Muscle of back (tissue), 11 donors: ENCODE results near the gene PLCB1. TPM values are rescaled to one million over a fixed set of nuclear protein-coding genes. Genes with fewer than 3 reads are reported as not detected.

ENCODE experiments used
- DNase-seq, 3 donors: peaks; one replicate each; pipeline versions ENCODE4 v3.0.0 to v3.0.0-alpha.2; 2013
- polyA plus RNA-seq, 10 donors: library from polyadenylated mRNA; unstranded; fragments of 120-200 nt; gene quantifications; one replicate each; pipeline ENCODE4 v1.2.1, GENCODE V29; 2013; ENCODE audit not compliant: insufficient read length in 10 of 10

The PLCB1 gene
- polyA plus RNA-seq, 10 donors: 7.8 to 16.3 (median 10.9) TPM

DNA sequence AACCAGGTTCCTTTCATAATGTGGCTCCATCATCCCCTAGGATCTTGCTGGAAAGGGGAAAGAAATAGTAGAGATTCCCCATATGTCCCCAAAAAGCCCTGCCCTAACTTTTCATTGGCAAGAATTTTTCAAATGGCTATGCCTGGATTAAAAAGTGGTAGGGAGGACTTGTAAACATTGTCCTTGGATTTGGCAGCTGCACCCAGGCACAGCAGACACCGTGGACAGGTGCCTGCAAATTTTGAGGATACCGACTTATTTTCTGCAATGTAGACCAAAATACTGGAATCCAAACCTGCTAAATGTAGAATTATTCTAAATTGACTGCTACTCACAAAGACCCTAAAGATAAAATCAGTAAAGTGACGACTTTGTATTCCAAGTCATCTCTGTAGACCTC is 733.6 kb downstream of the PLCB1 start:
- DNase-seq: no peak

DNA sequence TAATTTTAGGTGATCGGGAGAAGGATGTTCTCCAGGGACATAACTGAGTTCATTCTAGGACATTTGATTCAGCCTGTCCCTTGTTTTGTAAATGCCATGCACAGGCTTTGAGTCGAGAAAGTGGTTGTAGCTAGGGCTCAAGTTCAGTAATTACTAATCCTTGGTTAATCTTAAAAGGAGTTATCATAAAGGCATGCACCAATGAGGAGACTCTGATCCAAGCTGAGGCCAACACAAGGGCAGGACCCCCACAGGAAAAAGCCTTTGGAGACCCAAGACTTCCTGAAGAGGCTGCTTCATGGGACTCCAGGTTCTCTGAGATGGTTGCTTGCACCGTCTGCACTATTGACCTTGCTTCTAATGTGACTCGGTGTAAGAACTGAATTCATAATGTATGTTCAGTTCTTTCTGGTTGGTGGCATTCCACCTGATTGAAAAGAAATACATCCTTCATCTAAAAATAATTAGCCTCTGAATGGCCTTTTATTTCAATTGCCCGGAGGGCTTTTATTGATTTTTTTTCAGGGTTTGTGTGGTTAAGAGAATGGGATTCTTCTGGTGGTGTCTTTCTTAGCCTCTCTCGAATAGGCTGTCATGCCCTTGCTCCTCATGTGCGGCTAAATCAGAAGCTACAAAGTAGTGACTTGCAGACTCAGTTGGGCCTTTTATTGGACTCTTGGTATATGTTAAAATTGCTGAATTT is 735.1 kb downstream of the PLCB1 start:
- no peak for DNase-seq

- DNase-seq: no peak
These were observed 738.6 kb downstream of the PLCB1 start for GRCh38 chr20:8870652-8871051.

DNA sequence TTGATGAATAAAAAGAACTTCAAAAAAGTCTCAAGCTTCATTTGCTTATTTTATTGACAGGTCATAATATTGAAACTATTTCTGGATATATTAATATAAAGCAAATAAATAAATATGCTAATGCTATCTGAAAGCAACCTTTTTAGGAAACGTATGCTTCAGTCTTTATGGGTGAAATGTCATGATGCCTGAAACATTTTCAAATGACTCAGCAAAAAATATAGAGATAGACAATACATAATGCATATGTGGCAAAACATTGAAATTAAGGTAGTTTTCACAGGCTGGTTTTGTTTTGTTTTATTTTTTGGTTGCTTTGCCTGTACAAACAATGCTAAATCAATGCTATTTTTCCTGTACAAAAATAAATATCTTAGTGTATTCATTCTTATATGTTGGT is 742.4 kb downstream of the PLCB1 start:
- DNase-seq: no peak

DNA sequence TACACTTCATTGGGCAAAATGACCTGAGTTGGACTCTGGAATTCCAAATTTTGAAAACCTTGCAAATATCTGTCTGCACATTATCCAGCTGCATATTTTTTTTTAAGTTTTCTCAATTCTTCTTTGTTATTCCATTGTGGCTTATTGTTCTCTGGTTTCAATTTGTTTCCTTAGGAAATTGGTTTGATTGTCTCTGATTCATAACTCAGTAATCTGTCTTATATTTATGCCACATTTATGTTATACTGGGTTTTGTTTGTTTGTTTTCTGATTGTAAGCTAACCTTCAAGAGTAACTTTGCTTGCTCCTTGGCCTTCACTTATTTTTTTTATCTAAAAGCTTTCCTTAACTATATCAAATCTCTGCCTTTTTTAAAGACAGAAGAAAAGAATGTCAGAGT is 743.5 kb downstream of the PLCB1 start:
- no peak for DNase-seq

DNA sequence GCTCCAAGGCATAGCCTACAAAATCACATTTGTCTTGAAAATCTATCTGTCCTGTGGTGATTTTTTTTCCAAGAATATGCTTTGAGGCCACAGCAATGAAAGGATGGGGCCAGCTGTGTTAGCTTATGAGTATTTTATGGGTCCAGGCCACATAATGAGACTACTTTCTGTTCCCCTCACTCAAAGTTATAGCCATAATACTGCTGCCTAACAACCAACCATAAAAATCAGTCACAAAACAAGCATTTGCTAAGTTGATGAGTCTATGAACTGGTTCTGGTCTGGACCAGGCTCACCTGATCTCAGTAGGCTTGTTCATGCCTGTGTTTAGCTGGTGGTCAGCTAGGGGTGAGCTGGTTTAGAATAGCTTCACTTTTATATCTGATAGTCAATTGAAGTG is 744.3 kb downstream of the PLCB1 start:
- no peak for DNase-seq

DNA sequence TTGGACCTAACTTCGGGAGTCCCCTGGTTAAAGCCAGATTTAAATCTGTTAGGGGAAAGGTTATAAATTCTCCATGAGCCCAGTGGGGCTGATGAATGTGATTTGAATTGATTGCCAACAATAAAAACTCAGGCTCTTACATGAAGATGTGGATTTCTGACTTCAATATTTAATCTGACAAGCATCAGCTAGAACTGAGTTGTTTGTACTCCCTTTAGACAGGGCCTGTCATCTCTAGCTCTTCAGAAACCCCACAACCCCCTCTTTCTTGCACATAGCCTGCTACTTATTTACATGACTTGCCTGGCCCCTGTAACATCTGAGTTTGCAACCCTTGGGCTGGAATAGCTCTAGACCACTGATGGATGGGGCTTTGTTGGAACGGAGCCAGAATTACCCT is 745.2 kb downstream of the PLCB1 start:
- DNase-seq: no peak

DNA sequence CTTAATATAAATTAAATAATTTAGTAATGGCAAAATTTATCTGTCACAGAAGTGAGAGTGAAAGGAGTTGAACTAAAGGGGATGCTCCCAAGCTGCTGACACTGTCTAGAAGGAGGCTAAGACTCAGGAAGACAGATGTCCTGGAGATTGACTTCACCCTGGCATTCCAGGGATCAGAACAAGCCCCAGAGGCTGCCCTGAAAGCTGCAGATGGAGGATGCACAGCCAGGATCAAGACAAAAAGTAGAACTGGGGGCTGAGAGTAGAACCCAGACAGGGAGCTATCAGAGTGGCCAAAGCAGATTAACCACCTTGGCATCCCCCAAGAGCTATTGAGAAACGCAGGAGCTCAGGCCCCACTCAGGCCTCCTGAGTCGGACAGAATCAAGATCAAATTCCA is 747.6 kb downstream of the PLCB1 start:
- DNase-seq: no peak

DNA sequence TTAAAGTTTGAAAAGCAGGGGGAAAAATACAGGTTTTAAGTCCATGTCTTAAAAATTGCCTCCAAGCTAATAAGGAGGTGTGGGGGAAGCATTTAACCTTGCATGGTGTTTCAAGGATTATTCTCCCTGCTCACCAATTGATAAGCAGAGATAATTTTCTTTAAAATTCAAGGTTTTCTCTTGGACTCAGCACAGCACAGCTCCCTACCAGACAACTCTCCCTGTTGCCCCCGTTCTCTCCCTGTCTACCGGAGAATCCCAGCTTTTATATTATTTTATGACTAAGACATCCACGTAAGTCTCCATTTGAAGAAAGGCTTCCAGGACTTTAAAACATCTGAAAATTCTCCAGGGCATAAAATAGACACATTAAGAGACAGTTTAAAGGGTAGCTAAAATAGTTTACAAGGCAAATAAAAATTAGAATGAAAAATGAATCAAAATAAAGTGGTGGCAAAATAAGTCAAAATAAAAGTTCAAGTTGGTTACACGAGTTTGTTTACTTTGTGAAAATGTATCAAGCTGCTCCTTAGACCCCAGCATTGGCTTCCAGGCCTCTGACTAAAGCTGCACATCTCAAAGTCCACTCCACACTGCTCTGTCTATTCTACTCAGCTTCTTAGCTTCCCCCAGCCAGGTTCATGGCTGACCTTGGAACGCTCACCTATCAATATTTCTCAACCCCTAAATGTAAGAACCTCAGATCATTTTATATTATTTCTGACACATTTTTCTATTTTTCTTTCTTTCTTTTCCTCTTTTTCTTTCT is 748.2 kb downstream of the PLCB1 start:
- no peak for DNase-seq

DNA sequence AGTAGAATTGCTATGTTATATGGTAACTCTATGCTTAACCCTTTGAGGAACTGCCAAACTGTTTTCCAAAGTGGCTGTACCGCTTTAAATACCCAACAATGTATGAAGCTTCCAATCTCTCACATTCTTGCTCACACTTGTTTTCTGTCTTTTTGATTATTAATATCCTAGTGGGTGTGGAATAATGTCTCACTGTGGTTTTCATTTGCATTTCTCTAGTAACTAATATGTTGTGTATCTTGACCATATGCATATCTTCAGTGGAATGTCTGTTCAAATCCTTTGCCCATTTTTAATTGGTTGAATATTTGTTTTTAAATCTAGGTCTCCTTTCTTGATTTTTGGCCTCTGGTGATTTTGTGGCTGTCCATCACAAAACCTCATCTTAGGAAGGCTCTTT is 759.0 kb downstream of the PLCB1 start:
- DNase-seq: no peak

- no peak for DNase-seq
These were observed 763.4 kb downstream of the PLCB1 start for GRCh38 chr20:8895472-8895871.

- DNase-seq: no peak
These were observed 766.8 kb downstream of the PLCB1 start for GRCh38 chr20:8898823-8899222.

DNA sequence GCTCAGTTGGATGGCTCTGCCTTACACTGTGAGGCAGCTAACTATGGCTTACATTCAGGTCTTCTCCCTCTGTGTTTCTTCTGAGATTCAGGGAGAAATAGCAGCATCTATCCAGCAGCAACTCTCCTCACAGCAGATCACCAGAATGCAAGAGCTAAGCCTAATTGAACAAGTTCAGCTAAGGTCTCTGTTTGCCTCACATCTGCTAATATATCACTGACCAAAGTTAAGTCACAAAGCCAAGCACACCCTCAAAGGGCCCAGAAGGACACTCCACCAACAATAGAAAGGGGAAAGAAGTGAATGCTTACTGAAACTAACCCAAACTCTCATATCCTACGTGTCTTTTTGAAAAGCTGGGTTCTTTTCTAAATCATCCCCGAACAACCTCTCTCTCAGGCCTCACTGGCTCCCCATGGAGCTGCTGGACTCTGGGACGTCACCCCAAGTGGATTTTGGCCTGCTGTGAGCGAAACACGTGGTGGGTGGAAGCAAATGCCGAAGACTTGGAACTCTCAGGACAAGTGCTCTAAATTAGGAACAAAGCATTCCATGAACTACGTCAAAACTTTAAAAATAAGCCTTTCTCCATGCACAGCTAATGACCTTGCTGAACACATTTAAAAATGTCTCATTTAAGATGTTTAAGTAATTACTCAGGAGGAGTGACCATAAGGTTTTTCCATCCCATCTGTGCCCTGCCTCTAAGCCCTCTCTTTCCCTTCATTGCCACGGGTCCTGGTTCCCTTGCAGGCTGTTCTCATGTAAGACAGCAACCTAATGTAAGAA is 769.4 kb downstream of the PLCB1 start:
- DNase-seq: peak in 2 of 3 donors; percentile 27 to 41

- DNase-seq: no peak
These were observed 771.9 kb downstream of the PLCB1 start for GRCh38 chr20:8903655-8904605.

DNA sequence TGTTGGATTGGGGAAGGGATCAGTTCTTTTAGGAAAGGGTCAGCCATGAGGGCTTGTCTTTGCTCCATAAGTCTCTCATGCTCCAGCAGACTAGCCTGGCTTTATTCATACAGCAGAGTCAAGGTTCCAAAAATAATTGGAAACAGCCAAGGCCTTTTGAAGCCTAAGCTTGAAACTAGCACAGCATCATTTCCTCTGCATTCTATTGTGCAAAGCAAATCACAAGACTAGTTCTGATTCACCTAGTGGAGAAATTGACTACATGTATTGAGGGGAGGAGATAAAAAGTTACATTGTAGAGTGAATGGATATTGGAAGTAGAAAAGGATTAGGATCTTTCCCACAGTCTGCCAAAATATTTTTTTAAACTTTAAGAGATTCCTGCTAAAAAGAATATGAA is 777.5 kb downstream of the PLCB1 start:
- no peak for DNase-seq

DNA sequence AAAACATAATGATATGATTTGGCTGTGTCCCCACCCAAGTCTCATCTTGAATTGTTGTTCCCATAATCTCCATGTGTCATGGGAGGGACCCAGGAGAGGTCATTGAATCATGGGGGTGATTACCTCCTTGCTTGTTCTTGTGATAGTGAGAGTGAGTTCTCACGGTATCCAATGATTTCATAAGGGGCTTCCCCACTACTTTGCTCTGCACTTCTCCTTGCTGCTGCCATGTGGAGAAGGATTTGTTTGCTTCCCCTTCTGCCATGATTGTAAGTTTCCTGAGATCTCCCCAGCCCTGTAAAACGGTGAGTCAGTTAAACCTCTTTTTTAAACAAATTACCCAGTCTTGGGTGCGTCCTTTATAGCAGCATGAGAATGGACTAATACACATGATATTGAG is 780.0 kb downstream of the PLCB1 start:
- DNase-seq: no peak

DNA sequence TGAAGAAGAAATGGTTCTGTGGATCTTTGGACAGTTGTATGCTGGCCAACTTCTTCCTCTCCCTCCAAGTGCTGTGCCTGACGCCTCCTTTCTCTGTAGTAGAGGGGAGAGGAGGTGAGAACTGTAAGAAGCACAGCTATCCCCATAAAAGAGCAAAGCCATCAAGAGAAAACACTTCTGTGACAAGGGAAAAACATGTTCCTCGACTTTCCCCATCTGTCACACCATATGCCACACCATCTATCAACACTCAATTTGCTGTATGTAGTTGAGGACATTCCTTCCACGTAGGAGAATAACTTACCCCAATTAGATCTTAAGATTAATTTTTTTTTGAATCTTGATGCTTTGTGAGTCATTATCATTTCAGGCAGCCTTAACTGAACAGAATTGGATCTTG is 780.7 kb downstream of the PLCB1 start:
- DNase-seq: no peak

GRCh38 chr20:8913456-8913855 is 781.4 kb downstream of the PLCB1 start:
- DNase-seq: no peak

- DNase-seq: no peak
These were observed 782.4 kb downstream of the PLCB1 start for GRCh38 chr20:8914421-8914820.

- no peak for DNase-seq
These were observed 785.0 kb downstream of the PLCB1 start for GRCh38 chr20:8917084-8917483.

GRCh38 chr20:8918145-8918544 is 786.1 kb downstream of the PLCB1 start:
- no peak for DNase-seq

- DNase-seq: no peak
These were observed 792.5 kb downstream of the PLCB1 start for GRCh38 chr20:8924539-8924938.
